HepG2 (cell line): Measurements from ENCODE around the gene CD44. TPM values are rescaled to one million over a fixed set of nuclear protein-coding genes. Genes with fewer than 3 reads are reported as not detected.
A peak's percentile ranks its signal among the peaks of the same experiment; 100 is the strongest.

Experiments
- ATAC-seq: fragments of 200-7000 bp; cut with Tn5 transposase; 3 replicates; pipeline ENCODE4 v1.9.1; 2020; ENCODE audit warnings: mild to moderate bottlenecking, moderate library complexity
- BruUV-seq: library from RNA; stranded (reverse); fragments of 400-500 nt; replicated peaks from 2 replicates; lab custom pipeline; 2021; lab: Mats Ljungman, UMichigan
- CTCF ChIA-PET: fragments of 300-600 bp; formaldehyde crosslinking; extraction: SDS; loops from one replicate; lab custom pipeline; 2021; ENCODE audit warnings: low total read pairs, inconsistent platforms, low intra/inter-chr PET ratio; lab: Yijun Ruan, JAX
- POLR2A ChIA-PET: fragments of 350-600 bp; sonication (Branson Sonifier 250); formaldehyde crosslinking; loops from one replicate; lab custom pipeline; 2020; ENCODE audit warnings: antibody characterized with exemption, inconsistent platforms; lab: Yijun Ruan, JAX
- DNase-seq: peaks from one replicate; pipeline ENCODE4 v3.0.0-alpha.2; 2015; ENCODE audit warnings: low spot score
- FAIRE-seq: peaks from 3 replicates; lab custom pipeline; 2011; peaks lifted over from hg19 to GRCh38; lab: Jason Lieb, UNC
- H2AFZ ChIP-seq: one replicate; pipeline ENCODE4 v1.6.1; 2011; ENCODE audit warnings: low read length, inconsistent platforms
- H3K27ac ChIP-seq: fragments of 300-600 bp; 3 replicates; pipeline ENCODE4 v1.8.0; 2011; ENCODE audit warnings: mixed run types, mild to moderate bottlenecking, mixed read lengths, low read length, inconsistent platforms; ENCODE audit not compliant: insufficient read depth; ENCODE audit errors: extremely low read length
- H3K27me3 ChIP-seq, 2 experiments: fragments of 200-600 bp in 1 of 2; 2 replicates in 1 of 2; 3 replicates in 1 of 2; pipeline versions ENCODE4 v1.6.0 to v1.8.0; 2011; ENCODE audit warnings: low read length in 2 of 2, mild to moderate bottlenecking in 2 of 2, moderate library complexity in 2 of 2, inconsistent platforms in 1 of 2; ENCODE audit not compliant: insufficient read depth in 2 of 2, control insufficient read depth in 1 of 2
- H3K36me3 ChIP-seq, 2 experiments: fragments of 200-600 bp in 1 of 2; replicated peaks in 1 of 2; 2 replicates in 1 of 2; 3 replicates in 1 of 2; pipeline versions ENCODE4 v1.5.1 to v1.8.0; 2011; ENCODE audit warnings: low read length in 2 of 2, inconsistent platforms in 1 of 2; ENCODE audit not compliant: insufficient read depth in 2 of 2, control insufficient read depth in 1 of 2
- H3K4me1 ChIP-seq: 2 replicates; pipeline ENCODE4 v1.5.1; 2012; ENCODE audit warnings: low read length, inconsistent platforms; ENCODE audit not compliant: insufficient read depth
- H3K4me2 ChIP-seq: 2 replicates; pipeline ENCODE4 v1.6.0; 2011; ENCODE audit warnings: low read depth, low read length, inconsistent platforms
- H3K4me3 ChIP-seq, 3 experiments: fragments of 200-600 bp in 1 of 3; sonication (generic), shearing (Covaris generic) in 1 of 3; replicated peaks in 1 of 3; 2 replicates each; pipeline ENCODE4 v1.5.1; 2011 to 2016; ENCODE audit warnings: low read length in 3 of 3, inconsistent platforms in 2 of 3, low read depth in 2 of 3, mild to moderate bottlenecking in 2 of 3, control low read depth in 1 of 3, mixed read lengths in 1 of 3; ENCODE audit not compliant: insufficient read depth in 1 of 3
- H3K79me2 ChIP-seq: one replicate; pipeline ENCODE4 v1.6.1; 2011; ENCODE audit warnings: low read length, inconsistent platforms; ENCODE audit not compliant: insufficient read depth
- H3K9ac ChIP-seq: 2 replicates; pipeline ENCODE4 v1.6.0; 2011; ENCODE audit warnings: mild to moderate bottlenecking, low read depth, low read length, inconsistent platforms; ENCODE audit not compliant: insufficient read depth
- H3K9me3 ChIP-seq: 2 replicates; pipeline ENCODE4 v1.5.1; 2012; ENCODE audit warnings: mild to moderate bottlenecking, low read length
- H4K20me1 ChIP-seq: 2 replicates; pipeline ENCODE4 v1.6.0; 2011; ENCODE audit warnings: inconsistent platforms, mild to moderate bottlenecking, low read length, moderate library complexity; ENCODE audit not compliant: insufficient read depth
- CEBPB ChIP-seq: IDR thresholded peaks from 2 replicates; pipeline ENCODE4 v1.6.1; 2011; ENCODE audit warnings: low read depth, low read length, improper control_type of control experiment, borderline replicate concordance
- GATAD1 ChIP-seq: IDR thresholded peaks from 2 replicates; pipeline ENCODE4 v1.6.1; 2016; ENCODE audit warnings: missing genetic modification reagents, missing compliant biosample characterization
- HOXA9 ChIP-seq: sonication (generic); formaldehyde crosslinking; IDR thresholded peaks from 2 replicates; pipeline ENCODE4 v1.8.1; 2022; ENCODE audit warnings: missing genetic modification reagents, mild to moderate bottlenecking, moderate library complexity, borderline replicate concordance
- MAFG ChIP-seq: sonication (generic); formaldehyde crosslinking; IDR thresholded peaks from 2 replicates; pipeline ENCODE4 v1.5.1; 2020; ENCODE audit warnings: mild to moderate bottlenecking, missing genetic modification reagents
- ZNF205 ChIP-seq: IDR thresholded peaks from 2 replicates; pipeline ENCODE4 v1.6.1; 2018; ENCODE audit warnings: missing biosample characterization, missing genetic modification reagents
- ZNF367 ChIP-seq: sonication (generic); formaldehyde crosslinking; IDR thresholded peaks from 2 replicates; pipeline ENCODE4 v1.4.0; 2020; ENCODE audit warnings: missing genetic modification reagents, borderline replicate concordance
- ZNF572 ChIP-seq: sonication (generic); formaldehyde crosslinking; IDR thresholded peaks from 2 replicates; pipeline ENCODE4 v1.5.1; 2020; ENCODE audit warnings: mild to moderate bottlenecking, missing genetic modification reagents
- WGBS: methylation state at CpG from one replicate; pipeline ENCODE4 v1.1.6; 2017; ENCODE audit warnings: low lambda C conversion rate; 5-methylcytosine and 5-hydroxymethylcytosine counted together
- in situ Hi-C: cut with HindIII; loops from 2 replicates; pipeline ENCODE4 v1.10.0; 2017; ENCODE audit warnings: low pct_unique_long_range_greater_than_20kb; ENCODE audit not compliant: extremely low pct_ligation_motif_present
- intact Hi-C: fragments of 100-400 bp; cut with micrococcal nuclease; formaldehyde crosslinking; loops from one replicate; pipeline ENCODE4 v1.10.0; 2022; ENCODE audit not compliant: unreplicated experiment
- polyA plus RNA-seq, 8 experiments: library from polyadenylated mRNA; depleted of rRNA in 3 of 8; stranded (reverse) in 7 of 8; unstranded in 1 of 8; fragments of >200 nt; fragmentation: Illumina TruSeq in 4 of 8; extraction: Trizol in 4 of 8; gene quantifications; 2 replicates each; pipeline versions ENCODE4 v1.2.1 to v1.2.3, GENCODE V29; 2011 to 2016; ENCODE audit warnings: low read depth in 4 of 8, missing spikeins in 1 of 8, mixed read lengths in 1 of 8; ENCODE audit not compliant: insufficient read depth in 1 of 8
- total RNA-seq, 5 experiments: library from RNA; depleted of rRNA; stranded (reverse); fragments of >200 nt; fragmentation: Illumina TruSeq; extraction: Trizol; gene quantifications; 2 replicates each; pipeline ENCODE4 v1.2.3, GENCODE V29; 2016; ENCODE audit warnings: low read depth in 1 of 5
- TF ChIP-seq, protein P1 (sequence below): sonication (generic); formaldehyde crosslinking; IDR thresholded peaks from 2 replicates; pipeline ENCODE4 v1.4.0; 2020; ENCODE audit warnings: missing genetic modification reagents
- TF ChIP-seq, protein P2 (sequence below): sonication (generic); formaldehyde crosslinking; conservative IDR thresholded peaks from 2 replicates; pipeline ENCODE4 v1.4.0; 2020; ENCODE audit warnings: missing genetic modification reagents

The CD44 gene
- total and polyA plus RNA-seq, 2 of the 13 experiments (the other 11 are each of a cell fraction or from before 2014, with no cell fraction given) = 0.02 to 0.11 TPM

GRCh38 chr11:35134403-35135148, 4.4 kb upstream of the CD44 start:
- in situ Hi-C loops = no loop called here
- WGBS = 42% methylated on average over 4 of the region's 4 CpGs
- ATAC-seq (no peak), DNase-seq (no peak)
- no peaks in the 10 kb centered on the region for H3K79me2 ChIP-seq
- TF ChIP-seq CEBPB (peak; percentile 21; the same call in 1 of the 2 replicates), ZNF367 (CRISPR knock-in tag) (no peak)
- TF ChIP-seq, all 625 proteins: peak for 1
- H3K36me3 ChIP-seq = no peaks in the 10 kb centered on the region
- peaks cover 2 to 33% of the 10 kb centered on the region in 2 experiments; a peak in 3 of 5 replicates for H3K27me3 ChIP-seq
- H2AFZ ChIP-seq = no peak overlapping the region
- no TSS peak for BruUV-seq
- no peak overlapping the region for H3K27ac ChIP-seq
- POLR2A ChIA-PET = no interaction called here
- no peak overlapping the region for H3K9ac ChIP-seq
- H3K4me2 ChIP-seq = no peak overlapping the region
- CTCF ChIA-PET = no interaction called here
- H3K9me3 ChIP-seq = no peaks in the 10 kb centered on the region
- intact Hi-C loops = no loop called here
- H3K4me1 ChIP-seq = peaks cover 9% of the 10 kb centered on the region; the same call in 1 of the 2 replicates
- no peak overlapping the region for H3K4me3 ChIP-seq
- H4K20me1 ChIP-seq = no peaks in the 10 kb centered on the region
- FAIRE-seq = no peak

GRCh38 chr11:35135222-35135621, 3.7 kb upstream of the CD44 start:
- in situ Hi-C loops (no loop called here), intact Hi-C loops (no loop called here)
- no peak overlapping the region for H3K4me3 ChIP-seq
- H2AFZ ChIP-seq = no peak overlapping the region
- FAIRE-seq = no peak
- no peak overlapping the region for H3K4me2 ChIP-seq
- no peaks in the 10 kb centered on the region for H3K79me2 ChIP-seq
- 0% methylated on average over 2 of the region's 3 CpGs for WGBS
- ChIA-PET POLR2A (no interaction called here), CTCF (no interaction called here)
- no peaks in the 10 kb centered on the region for H3K9me3 ChIP-seq
- H3K4me1 ChIP-seq = peaks cover 9% of the 10 kb centered on the region; the same call in 1 of the 2 replicates
- no peak overlapping the region for H3K27ac ChIP-seq
- BruUV-seq = no TSS peak
- no peaks in the 10 kb centered on the region for H3K36me3 ChIP-seq
- H4K20me1 ChIP-seq = no peaks in the 10 kb centered on the region
- no peak overlapping the region for H3K9ac ChIP-seq
- peaks cover 4 to 39% of the 10 kb centered on the region in 2 experiments; a peak in 3 of 5 replicates for H3K27me3 ChIP-seq
- no peak for TF ChIP-seq ZNF572 (CRISPR knock-in tag)
- no peak for TF ChIP-seq MAFG (CRISPR knock-in tag)
- TF ChIP-seq, protein P1, sequence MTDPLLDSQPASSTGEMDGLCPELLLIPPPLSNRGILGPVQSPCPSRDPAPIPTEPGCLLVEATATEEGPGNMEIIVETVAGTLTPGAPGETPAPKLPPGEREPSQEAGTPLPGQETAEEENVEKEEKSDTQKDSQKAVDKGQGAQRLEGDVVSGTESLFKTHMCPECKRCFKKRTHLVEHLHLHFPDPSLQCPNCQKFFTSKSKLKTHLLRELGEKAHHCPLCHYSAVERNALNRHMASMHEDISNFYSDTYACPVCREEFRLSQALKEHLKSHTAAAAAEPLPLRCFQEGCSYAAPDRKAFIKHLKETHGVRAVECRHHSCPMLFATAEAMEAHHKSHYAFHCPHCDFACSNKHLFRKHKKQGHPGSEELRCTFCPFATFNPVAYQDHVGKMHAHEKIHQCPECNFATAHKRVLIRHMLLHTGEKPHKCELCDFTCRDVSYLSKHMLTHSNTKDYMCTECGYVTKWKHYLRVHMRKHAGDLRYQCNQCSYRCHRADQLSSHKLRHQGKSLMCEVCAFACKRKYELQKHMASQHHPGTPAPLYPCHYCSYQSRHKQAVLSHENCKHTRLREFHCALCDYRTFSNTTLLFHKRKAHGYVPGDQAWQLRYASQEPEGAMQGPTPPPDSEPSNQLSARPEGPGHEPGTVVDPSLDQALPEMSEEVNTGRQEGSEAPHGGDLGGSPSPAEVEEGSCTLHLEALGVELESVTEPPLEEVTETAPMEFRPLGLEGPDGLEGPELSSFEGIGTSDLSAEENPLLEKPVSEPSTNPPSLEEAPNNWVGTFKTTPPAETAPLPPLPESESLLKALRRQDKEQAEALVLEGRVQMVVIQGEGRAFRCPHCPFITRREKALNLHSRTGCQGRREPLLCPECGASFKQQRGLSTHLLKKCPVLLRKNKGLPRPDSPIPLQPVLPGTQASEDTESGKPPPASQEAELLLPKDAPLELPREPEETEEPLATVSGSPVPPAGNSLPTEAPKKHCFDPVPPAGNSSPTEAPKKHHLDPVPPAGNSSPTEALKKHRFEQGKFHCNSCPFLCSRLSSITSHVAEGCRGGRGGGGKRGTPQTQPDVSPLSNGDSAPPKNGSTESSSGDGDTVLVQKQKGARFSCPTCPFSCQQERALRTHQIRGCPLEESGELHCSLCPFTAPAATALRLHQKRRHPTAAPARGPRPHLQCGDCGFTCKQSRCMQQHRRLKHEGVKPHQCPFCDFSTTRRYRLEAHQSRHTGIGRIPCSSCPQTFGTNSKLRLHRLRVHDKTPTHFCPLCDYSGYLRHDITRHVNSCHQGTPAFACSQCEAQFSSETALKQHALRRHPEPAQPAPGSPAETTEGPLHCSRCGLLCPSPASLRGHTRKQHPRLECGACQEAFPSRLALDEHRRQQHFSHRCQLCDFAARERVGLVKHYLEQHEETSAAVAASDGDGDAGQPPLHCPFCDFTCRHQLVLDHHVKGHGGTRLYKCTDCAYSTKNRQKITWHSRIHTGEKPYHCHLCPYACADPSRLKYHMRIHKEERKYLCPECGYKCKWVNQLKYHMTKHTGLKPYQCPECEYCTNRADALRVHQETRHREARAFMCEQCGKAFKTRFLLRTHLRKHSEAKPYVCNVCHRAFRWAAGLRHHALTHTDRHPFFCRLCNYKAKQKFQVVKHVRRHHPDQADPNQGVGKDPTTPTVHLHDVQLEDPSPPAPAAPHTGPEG = no peak
- TF ChIP-seq HOXA9 = no peak
- no peak for TF ChIP-seq GATAD1
- TF ChIP-seq ZNF205 = no peak
- TF ChIP-seq, protein P2, sequence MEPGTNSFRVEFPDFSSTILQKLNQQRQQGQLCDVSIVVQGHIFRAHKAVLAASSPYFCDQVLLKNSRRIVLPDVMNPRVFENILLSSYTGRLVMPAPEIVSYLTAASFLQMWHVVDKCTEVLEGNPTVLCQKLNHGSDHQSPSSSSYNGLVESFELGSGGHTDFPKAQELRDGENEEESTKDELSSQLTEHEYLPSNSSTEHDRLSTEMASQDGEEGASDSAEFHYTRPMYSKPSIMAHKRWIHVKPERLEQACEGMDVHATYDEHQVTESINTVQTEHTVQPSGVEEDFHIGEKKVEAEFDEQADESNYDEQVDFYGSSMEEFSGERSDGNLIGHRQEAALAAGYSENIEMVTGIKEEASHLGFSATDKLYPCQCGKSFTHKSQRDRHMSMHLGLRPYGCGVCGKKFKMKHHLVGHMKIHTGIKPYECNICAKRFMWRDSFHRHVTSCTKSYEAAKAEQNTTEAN (CRISPR knock-in tag) = no peak
- DNase-seq = no peak
- ATAC-seq = no peak
